GM18951 (cell line): ENCODE results near the gene FGD5.

Experiments used
- POLR2A ChIP-seq: IDR thresholded peaks from 4 replicates; pipeline ENCODE4 v1.6.1; 2011; ENCODE audit warnings: mild to moderate bottlenecking; ENCODE audit not compliant: insufficient read length, insufficient read depth; ENCODE audit errors: extremely low read depth
- in situ Hi-C: fragments of 300-500 bp; cut with MboI; formaldehyde crosslinking; loops from one replicate; pipeline ENCODE4 v1.12.0; 2022; ENCODE audit warnings: low sequenced_read_pairs, mixed read lengths, inconsistent platforms; ENCODE audit not compliant: unreplicated experiment

The FGD5 gene

DNA sequence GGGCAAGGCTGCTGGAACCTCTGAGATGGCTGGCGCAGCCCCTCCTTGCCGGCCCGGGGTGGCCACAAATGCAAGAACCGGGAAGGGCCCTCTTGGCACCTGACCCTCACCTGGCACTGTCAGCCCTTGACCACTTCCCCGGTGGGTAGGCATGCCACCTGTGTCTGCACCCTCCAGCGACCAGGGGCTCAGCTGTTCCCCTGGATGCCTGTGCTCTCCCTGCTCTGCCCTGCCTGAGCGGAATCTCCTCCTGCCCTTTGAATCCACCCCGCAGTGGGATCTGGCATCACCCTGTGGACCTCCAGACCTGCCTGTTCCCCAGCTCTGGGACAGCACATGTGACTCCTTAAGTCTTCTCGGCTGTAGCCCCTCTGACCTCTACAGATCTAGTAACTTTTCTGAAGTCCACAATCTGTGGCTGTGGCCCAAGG is 26.1 kb upstream of the FGD5 start:
- no peak for TF ChIP-seq POLR2A
- in situ Hi-C loops, result loop anchor here (25.0 kb wide), 1 partner anchor 245 kb away; no protein-coding TSS in a partner anchor

DNA sequence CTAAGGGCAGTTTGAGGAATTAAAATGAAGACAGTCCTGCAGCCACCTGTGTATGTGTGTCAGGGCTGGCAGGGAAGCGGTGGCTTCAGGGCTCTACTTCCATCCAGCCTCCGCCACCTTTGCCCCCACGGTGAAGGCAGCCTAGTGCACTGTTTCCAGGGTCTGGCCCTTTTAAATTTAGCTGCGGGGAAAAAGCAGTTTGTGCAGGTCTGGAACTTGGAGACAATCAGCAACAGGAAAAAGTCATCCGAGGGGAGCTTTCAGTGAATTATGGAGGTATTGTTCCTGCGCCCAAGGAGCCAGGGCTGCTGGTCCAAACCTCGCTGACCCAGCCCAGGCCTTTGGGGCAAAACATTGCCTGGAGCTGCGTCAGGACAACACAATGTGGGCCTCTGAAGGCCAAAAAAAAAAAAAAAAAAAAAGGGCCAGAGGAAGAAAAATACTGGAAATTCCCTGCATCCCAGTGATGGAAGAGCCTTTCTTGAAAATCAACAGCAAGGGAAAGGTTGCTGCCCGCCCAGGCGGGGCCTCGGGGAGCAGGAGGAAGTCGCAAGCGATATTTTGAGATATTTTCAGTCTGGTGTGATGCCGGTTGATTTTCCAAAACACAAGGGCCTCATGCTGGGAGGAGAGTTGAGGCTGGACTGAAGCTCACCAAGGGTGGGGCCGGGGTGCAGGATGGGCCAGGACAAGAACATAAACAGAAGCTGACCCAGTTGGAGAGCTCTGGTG is 25.5 kb upstream of the FGD5 start:
- in situ Hi-C loops, result loop anchor here (25.0 kb wide), 1 partner anchor 244 kb away; no protein-coding TSS in a partner anchor
- TF ChIP-seq POLR2A, result no peak

DNA sequence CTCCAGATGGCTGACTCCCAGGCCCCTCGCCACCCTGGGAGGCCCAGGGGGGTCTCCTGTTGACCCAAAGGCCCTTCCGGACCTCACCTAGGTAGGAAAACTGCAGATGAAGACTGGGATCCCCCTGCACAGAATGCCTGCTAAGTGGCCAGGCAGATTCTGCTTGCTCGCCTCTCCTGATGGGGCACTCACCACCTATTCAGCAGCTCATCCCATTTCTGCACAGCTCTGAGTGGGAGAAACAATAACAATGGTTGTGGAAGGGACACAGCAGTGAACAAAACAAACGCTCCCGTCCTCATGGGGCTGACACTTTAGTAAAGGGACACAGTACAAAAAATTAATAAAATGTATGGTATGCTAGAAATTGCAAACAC is 24.9 kb upstream of the FGD5 start:
- in situ Hi-C loops, result loop anchor here (25.0 kb wide), 1 partner anchor 243 kb away; no protein-coding TSS in a partner anchor

DNA sequence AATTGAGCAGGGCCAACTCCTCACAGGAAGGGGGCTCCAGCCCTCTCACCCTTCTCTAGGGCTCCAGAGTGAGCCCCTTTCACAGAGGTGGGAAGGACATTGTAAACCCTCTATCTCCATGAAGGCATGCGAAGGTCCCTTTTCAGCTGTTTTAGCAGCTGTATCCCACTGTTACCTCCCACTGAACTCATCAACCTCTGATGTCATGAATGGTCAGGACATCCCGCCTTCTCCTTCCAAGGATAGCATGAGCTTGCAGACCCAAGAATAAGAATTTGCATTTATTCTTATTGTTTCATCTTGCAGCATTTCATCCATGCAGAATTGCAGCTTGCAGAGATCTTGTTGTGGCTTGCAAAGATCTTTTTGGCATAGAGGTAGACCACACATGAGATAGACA is 24.3 kb upstream of the FGD5 start:
- no peak for TF ChIP-seq POLR2A
- in situ Hi-C loops, result loop anchor here (25.0 kb wide), 1 partner anchor 243 kb away; no protein-coding TSS in a partner anchor

More for the DNA sequence above, 24.9 kb upstream of the FGD5 start:
- no peak for TF ChIP-seq POLR2A

DNA sequence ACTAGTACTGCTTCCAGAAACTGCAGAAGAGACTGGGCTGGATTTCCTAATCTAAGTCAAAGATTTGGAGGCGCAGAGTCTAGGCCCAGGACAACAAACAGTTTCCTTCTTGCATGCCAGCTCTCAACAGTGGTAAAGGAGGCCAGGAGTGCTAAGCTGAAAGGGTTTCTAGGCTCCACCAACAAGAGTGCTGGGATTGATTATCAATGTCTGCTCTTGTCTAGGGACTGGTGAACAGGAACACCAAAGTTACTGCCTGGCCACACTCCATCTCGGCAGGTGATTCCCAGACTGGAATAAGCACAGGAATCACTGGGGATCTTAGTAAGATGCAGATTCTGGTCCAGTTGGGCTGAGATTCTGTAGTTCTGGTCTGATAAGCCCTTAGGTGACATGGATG is 22.8 kb upstream of the FGD5 start:
- TF ChIP-seq POLR2A, result no peak
- in situ Hi-C loops, result loop anchor here (25.0 kb wide), 1 partner anchor 241 kb away; no protein-coding TSS in a partner anchor

DNA sequence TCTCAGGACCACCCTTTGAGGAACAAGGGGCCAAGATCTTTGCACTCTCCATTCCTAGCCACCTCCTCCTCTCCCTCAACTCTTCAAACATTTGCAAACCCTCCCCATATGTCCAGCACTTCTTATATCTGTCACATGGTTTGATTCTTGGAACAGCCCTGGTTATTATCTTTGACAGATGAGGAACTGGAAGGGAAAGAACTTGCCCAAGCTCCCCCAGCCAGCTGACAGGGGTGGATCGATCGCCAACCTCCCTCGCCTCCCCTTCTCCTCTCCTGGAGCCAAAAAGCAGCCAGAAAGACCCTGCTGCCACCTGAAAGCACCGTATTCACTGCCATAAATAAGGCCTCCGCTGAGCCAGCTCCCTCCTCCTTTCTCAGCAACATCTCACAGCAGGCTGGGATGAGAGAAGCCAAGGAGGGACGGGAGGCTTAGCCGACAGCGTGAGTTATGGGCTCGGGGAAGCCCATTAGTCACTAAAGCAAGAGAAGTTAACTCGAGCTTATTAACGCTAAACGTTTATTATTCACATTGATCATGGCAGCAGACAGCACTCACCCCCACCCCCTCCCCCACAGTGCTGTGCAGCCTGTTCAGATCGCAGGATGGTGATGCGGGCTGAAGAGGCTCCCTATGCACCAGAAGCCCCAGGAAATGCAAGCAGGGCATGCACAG is 22.2 kb upstream of the FGD5 start:
- in situ Hi-C loops, result loop anchor here (25.0 kb wide), 1 partner anchor 241 kb away; no protein-coding TSS in a partner anchor
- TF ChIP-seq POLR2A, result no peak

DNA sequence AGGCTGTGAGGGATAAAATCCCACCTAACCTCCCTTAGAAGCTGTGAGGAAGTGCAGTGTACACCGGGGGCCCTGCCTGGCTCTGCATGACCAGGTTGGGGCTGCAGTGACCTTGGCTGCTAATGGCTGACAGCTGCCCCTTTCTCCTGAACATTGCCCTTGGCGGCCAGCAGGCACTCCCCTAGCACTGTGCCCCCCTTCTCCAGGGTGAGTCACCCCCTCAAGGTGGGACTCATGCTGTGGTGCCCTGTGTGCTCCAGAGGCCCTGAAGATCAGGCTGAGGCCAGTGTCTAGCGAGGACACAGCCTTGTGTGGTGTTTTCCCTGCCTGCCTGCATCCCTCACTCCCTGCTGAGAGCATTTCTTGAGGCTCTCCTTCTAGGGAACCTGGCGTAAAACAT is 21.0 kb upstream of the FGD5 start:
- in situ Hi-C loops, result loop anchor here (25.0 kb wide), 1 partner anchor 240 kb away; no protein-coding TSS in a partner anchor
- TF ChIP-seq POLR2A, result no peak

DNA sequence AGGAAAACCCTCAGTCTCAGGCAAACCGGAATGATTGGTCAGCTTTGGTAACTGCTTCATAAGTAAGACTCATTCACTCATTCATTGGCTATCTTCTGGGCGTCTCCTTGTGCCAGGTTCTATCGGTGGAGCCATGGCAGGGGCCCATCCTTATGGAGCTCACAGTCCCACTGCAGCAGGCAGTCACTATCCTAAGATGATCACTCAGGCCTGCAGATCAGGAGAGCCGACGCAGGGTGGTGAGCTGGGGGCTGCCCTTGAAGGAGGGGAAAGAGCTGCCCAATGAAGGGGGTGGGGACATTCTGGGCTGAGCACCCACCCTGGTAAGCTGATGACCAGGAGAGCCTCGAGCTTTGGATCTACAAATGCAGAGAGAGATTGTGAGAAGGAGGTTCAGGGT is 20.5 kb upstream of the FGD5 start:
- in situ Hi-C loops, result loop anchor here (25.0 kb wide), 1 partner anchor 239 kb away; no protein-coding TSS in a partner anchor
- no peak for TF ChIP-seq POLR2A

DNA sequence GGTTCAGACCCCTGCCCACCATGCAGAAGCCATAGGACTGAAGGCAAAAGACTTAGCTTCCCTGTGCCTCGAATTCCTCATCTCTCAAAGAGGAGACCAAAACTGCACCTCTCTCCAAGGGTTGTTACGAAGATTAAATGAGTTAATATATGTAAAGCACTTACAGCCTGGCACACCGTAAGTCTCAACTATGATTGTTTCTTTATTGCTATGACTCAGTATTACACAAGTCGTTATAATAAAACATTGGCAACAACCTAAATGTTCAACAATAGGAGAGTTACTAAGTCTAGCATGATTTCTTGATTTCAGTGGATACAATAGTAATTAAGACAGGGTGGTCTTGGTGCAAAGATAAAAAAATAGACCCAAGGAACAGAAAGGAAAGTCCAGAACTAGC is 19.6 kb upstream of the FGD5 start:
- no peak for TF ChIP-seq POLR2A
- in situ Hi-C loops, result loop anchor here (25.0 kb wide), 1 partner anchor 238 kb away; no protein-coding TSS in a partner anchor

DNA sequence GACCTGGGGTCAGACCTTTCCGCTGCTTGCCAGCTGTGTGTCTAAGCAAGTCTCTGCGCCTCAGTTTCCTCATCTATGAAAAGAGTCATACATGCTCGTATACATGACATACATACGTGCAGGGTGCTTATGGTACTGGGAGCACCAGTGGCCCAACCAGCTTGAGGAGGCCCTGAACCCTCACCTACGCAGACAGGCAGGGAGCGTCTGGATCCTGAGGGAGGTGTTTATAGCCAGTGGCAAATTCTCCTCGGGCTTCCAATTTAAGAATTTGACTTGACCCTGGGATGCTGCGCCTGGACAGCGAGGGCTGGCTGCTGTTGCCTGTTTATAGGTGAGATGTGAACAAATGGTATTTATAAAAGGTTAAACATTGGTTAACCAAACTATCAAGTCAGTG is 17.7 kb upstream of the FGD5 start:
- in situ Hi-C loops, result loop anchor here (10.0 kb wide), 1 partner anchor 124 kb away; no protein-coding TSS in a partner anchor
- TF ChIP-seq POLR2A, result no peak

DNA sequence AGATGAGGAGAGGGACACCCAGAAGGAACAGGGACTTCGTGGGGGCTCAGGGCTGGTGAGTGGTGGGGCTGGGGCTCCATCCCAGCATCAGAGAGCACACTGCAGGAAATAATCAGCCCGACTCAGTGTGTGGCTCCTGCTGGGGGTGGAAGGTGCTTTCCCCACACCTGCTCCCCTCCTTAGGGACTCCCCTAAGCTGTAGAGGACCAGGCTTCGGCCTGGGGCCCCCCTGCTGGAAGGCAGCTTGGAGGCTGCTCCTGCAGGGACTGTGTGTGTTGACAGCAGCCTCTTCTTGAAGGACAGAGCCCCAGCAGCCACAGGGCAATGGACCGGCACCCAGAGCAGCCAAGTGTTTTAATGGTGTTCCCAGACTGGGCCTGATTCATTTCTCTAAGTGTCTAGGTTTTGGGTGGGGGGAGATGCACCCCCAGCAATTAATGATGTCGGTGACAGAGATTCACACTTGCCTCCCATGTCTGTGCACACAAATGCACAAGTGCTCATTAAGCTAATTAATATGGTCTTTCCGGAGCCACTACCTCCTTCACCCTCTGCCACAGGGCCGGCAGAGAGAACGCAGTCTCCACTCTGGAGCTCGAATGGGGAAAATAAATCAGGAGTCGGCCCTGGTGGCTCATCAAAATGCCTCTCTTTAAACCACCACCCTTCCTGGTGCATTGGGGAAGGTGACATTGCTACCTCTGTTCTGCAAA is 16.9 kb upstream of the FGD5 start:
- no peak for TF ChIP-seq POLR2A
- in situ Hi-C loops, result loop anchor here (10.0 kb wide), 1 partner anchor 123 kb away; no protein-coding TSS in a partner anchor

DNA sequence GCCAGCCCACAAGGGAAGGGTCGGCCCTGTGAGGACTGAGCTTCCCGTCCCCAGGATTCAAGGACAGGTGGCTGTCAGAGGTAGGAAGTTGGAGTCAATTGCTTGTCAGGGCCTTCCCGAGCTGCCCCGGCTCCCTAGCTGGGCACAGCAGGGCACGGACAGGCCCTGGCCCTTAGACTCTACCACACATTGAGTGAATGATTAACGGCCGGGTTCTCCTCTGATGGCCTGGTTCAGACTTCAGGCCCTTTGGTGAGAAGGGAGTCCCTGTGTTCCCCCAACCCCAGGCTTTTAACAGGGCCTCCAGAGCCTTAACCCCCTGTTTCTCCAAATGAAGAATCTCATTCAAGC is 16.4 kb upstream of the FGD5 start:
- no peak for TF ChIP-seq POLR2A
- in situ Hi-C loops, result loop anchor here (10.0 kb wide), 1 partner anchor 122 kb away; no protein-coding TSS in a partner anchor

DNA sequence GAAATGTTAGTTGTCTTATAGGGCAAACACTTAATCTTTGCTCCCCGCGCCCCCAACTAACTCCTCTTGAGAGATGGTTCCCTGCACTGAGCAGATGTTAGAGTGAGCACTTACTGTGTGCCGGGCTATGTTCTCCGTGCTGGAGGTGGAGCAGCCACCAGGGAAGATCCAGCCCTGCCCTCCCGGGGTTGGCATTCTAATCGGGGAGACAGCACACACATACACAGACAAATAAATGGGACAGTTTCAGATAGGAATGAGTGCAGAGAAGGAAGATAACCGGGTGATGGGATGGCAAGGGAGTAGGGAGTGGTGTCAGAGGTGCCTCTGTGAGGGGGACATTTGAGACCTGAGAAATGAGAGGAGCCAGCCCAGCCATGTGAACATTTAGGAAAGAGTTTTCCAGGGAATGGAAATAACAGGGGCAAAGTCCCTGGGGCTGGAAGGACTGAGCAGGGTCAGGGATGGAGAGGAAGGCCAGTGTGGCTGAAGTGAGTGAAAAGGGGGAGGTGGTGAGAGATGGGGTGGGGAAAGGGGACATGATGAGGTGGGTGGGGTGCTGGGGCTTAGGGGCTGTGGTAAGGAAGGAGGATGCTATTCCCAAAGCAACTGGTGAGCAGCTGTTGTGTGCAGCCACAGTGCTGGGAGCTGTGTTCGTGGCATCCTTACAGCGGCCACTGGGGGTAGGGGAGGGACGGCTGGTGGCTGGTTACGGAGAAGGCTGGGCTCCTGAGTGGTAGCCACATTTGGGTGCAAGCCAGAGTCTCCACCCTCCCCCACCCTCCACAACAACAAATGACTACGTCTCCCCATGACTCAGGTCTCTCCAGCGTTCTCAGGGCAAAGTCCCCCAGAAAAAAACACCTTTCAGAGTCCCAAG is 15.4 kb upstream of the FGD5 start:
- in situ Hi-C loops, result loop anchor here (10.0 kb wide), 1 partner anchor 121 kb away; no protein-coding TSS in a partner anchor
- TF ChIP-seq POLR2A, result no peak
